Activated CD4-positive, alpha-beta T cell treated with anti-CD3 and anti-CD28 coated beads for 24 hours (primary cell): Measurements from ENCODE around the gene PTHLH.
A peak's percentile ranks its signal among the peaks of the same experiment; 100 is the strongest.

Experiments used
- DNase-seq, 2 donors: peaks; one replicate each; pipeline ENCODE4 v3.0.0-alpha.2; 2020; ENCODE audit warnings: low read depth in 2 of 2

Gene PTHLH

GRCh38 chr12:27974735-27975221 is 2.2 kb upstream of the PTHLH start:
- DNase-seq: no peak

DNA sequence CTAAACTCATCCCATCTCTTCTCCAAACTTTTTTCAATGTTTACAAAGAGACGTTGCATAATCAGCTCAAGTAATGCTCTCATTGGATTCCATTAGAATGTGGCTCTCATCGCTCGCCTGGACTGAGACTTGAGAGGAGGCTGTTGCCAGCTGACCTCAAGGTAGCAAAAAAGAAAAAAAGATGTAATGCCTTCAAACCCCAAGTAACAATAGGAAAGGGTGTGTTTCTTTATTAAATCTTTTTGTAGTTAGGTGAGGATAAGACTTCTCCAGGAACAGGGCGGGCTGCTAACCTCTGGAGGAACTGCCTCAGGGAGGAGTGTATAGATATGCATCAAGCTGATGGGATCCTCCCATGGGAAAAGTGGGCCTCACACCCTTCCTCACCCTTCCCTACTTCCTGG is 956 bp upstream of the PTHLH start:
- DNase-seq: no peak

DNA sequence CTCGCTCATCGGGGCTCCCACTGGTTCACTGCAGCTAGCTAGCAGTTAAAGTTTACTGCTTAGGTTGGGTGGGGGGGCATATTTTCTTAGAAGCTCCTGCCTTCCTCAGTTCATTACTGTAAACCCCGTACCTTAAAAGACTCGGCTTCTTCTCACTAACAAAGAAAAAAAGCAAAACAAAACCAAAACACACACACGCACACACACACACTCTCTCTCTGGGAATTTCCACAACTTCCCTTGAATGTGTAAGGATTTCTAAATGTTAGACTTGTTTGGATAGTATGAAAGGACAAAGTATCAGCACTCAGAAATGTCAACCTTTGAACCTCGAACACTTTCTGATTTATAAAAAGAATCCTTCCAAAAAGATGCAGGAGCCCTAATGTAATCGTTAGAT is 927 bp downstream of the PTHLH start:
- DNase-seq: no peak

DNA sequence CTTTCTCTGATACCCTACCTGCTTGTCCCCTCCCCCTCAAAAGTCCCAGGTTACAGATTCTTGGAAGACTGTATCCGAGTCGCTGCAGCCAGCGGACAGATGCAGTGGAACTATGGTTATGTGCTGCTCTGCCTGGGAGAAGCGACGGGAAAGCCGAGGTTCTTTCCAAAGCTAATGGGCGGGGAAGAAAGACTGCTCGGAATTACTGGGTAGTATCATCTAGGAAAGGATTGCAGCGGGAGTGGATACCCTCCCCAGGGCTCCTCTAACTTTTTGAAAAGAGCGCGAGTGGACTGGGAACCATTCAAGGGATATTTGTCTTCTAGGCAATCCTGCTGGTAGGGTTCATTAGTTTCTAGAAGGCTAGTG is 1.4 kb downstream of the PTHLH start:
- no peak for DNase-seq

DNA sequence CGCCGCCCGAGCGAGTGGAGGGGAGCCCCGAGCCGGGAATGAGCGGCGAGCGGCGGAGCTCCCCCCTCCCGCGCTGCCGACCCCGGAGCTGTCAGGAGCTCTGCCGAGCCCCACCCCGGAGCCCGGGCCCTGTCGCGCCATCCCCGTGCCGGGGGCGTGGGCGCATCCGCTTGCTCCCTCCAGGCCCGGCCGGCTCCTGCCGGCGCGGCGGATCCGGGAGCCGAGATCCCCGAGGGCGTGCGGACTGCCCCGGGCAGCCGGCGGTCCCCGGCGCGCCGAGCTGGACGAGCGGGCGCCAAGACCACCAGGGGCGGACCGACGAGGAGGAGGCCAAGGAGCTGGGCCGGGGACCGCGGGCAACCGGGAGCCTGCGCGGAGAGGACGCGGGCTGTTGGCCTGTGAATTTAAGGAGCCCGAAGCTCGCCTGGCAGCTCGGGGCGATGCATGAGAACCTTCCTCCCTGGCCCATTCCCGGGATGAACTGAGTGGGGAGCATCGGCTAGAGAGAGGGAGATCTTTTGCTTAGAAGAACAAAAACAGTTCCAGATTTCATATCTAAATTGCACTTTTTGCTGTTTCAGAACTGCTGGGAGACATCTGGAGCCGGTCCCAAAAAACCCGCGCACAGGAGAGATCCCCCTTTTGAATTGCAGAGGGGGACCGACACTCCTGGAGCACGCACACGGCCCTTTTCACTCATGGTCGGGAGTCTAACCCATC is 2.0 kb downstream of the PTHLH start:
- DNase-seq: no peak

GRCh38 chr12:27969624-27970400 is 2.7 kb downstream of the PTHLH start:
- DNase-seq: peak in 1 of 2 donors; percentile 45

- DNase-seq: no peak
Measured at GRCh38 chr12:27968972-27969623, 3.4 kb downstream of the PTHLH start.

- DNase-seq: no peak
Measured at GRCh38 chr12:27967551-27968054, 4.9 kb downstream of the PTHLH start.

- DNase-seq: no peak
Measured at GRCh38 chr12:27966870-27967269, 5.7 kb downstream of the PTHLH start.

GRCh38 chr12:27965966-27966365 is 6.6 kb downstream of the PTHLH start:
- DNase-seq: no peak

DNA sequence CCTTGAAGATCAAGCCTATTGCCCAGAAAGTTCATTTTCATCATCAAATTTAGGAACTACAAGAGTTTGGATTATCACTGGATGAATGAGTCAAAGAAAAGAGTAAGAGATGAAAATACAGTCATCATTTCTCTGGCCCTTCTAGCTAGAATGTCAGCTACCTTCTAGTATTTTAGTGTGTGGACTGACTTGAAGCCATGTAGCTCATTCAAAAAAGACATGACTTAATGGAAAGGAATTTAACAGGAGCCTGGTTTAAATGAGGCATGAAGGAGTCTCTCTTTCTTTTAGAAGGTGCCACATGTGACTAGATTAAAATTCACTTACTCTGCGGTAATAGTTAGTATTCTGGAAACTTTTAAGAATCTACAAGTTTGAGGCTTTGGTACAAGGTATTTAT is 7.1 kb downstream of the PTHLH start:
- DNase-seq: no peak

DNA sequence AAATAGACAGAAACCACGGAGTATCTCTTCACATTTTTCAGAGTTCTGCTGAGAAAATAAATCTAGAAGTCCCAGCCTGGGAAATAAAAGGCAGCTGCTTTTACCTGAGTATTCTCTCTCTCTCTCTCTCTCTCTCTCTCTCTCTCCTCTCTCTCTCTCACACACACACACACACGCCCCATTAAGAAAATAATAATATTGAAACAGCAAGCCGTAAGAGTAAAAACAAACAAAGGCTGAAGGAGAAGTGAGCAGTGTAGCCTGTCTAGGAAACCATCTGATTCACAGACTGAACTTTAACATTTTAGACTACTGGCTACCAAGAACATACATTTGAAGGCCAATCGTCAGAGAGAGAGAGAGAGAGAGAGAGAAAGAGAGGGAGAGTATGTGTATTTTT is 8.4 kb downstream of the PTHLH start:
- DNase-seq: no peak

DNA sequence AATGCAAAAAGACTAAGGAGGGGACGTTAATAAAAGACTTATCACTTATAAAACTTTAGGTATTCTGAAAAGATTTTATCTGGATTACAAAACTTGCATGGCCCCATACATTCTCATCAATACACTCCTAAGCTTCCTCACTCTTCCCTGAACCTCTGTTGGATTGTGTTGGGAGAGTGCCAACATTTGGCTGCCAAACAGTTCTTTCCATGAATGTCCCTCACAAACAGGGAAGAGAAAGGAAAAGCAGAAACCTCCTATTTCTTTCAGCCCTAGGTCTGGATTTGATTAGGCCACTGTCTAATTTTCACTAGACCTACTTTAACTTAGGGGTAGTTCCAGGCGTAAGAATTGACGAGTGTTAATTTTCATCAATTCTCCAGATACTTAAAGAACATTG is 11.7 kb downstream of the PTHLH start:
- DNase-seq: no peak

GRCh38 chr12:27958675-27959074 is 13.9 kb downstream of the PTHLH start:
- DNase-seq: no peak

GRCh38 chr12:27957366-27957765 is 15.2 kb downstream of the PTHLH start:
- DNase-seq: no peak

- no peak for DNase-seq
Measured at GRCh38 chr12:27953817-27954216, 18.7 kb downstream of the PTHLH start.

DNA sequence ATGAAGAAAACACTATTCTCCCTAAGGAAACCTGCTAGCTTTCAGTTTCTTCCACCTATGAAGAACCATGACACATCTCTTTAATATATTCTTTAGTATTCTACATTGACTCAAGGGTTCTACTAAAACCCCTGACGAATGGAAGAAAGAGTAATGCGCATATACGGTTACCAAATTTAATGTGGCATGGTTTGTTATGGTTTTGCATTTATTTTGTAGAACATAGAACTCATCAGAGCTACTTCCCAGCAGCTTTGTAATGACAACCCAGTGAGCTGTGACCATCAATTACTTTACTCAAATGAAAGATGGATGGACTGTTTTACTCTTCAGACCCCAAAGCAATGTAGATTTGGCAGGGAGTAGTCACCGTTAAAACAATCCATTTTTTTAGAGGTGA is 19.2 kb downstream of the PTHLH start:
- no peak for DNase-seq

GRCh38 chr12:27952510-27952909 is 20.0 kb downstream of the PTHLH start:
- DNase-seq: no peak

GRCh38 chr12:27951898-27952297 is 20.6 kb downstream of the PTHLH start:
- DNase-seq: no peak

GRCh38 chr12:27946421-27946820 is 26.1 kb downstream of the PTHLH start:
- DNase-seq: no peak

GRCh38 chr12:27940756-27941402 is 31.7 kb downstream of the PTHLH start:
- DNase-seq: peak; percentile 59 to 68

- no peak for DNase-seq
Measured at GRCh38 chr12:27940245-27940644, 32.3 kb downstream of the PTHLH start.
